Hepatocyte (in vitro differentiated cells): ENCODE data around the gene TOGARAM2. TPM values are rescaled to one million over a fixed set of nuclear protein-coding genes. Genes with fewer than 3 reads are reported as not detected.
A peak's percentile ranks its signal among the peaks of the same experiment; 100 is the strongest.

Experiments used
- DNase-seq: peaks from one replicate; pipeline ENCODE4 v3.0.0-alpha.2; 2016; ENCODE audit warnings: low spot score
- H2AFZ ChIP-seq: fragments of 200-600 bp; sonication (generic); 2 replicates; pipeline ENCODE4 v1.6.0; 2016; ENCODE audit warnings: antibody characterized with exemption, mild to moderate bottlenecking
- H3K27ac ChIP-seq: fragments of 200-600 bp; sonication (generic); 2 replicates; pipeline ENCODE4 v1.5.1; 2016; ENCODE audit warnings: mild to moderate bottlenecking
- H3K27me3 ChIP-seq: fragments of 200-600 bp; sonication (generic); 2 replicates; pipeline ENCODE4 v1.6.1; 2016
- H3K36me3 ChIP-seq: fragments of 200-600 bp; sonication (generic); replicated peaks from 2 replicates; pipeline ENCODE4 v1.5.1; 2016; ENCODE audit warnings: low read depth; ENCODE audit not compliant: insufficient read depth
- H3K4me1 ChIP-seq: fragments of 200-600 bp; sonication (generic); 2 replicates; pipeline ENCODE4 v1.5.1; 2016; ENCODE audit warnings: mild to moderate bottlenecking, moderate library complexity; ENCODE audit not compliant: insufficient read depth
- H3K4me2 ChIP-seq: fragments of 200-600 bp; sonication (generic); 2 replicates; pipeline ENCODE4 v1.6.0; 2016
- H3K4me3 ChIP-seq: fragments of 200-600 bp; sonication (generic); 2 replicates; pipeline ENCODE4 v1.5.1; 2016; ENCODE audit warnings: mild to moderate bottlenecking
- H3K79me2 ChIP-seq: fragments of 200-600 bp; sonication (generic); 2 replicates; pipeline ENCODE4 v1.6.0; 2017; ENCODE audit warnings: mild to moderate bottlenecking
- H3K9me2 ChIP-seq: fragments of 200-600 bp; sonication (generic); replicated peaks from 2 replicates; pipeline ENCODE4 v1.6.0; 2017; ENCODE audit warnings: mild to moderate bottlenecking; ENCODE audit not compliant: insufficient read depth
- H3K9me3 ChIP-seq: fragments of 200-600 bp; sonication (generic); 2 replicates; pipeline ENCODE4 v1.5.1; 2016; ENCODE audit warnings: low read depth, mild to moderate bottlenecking
- H4K20me1 ChIP-seq: fragments of 200-600 bp; sonication (generic); 2 replicates; pipeline ENCODE4 v1.6.0; 2016; ENCODE audit warnings: mild to moderate bottlenecking; ENCODE audit not compliant: insufficient read depth, poor library complexity, severe bottlenecking
- EZH2 ChIP-seq: fragments of 200-600 bp; sonication (generic); IDR thresholded peaks from 2 replicates; pipeline ENCODE4 v1.6.1; 2016; ENCODE audit warnings: antibody characterized with exemption, mild to moderate bottlenecking, borderline replicate concordance
- EZH2phosphoT487 ChIP-seq: fragments of 200-600 bp; sonication (generic); IDR thresholded peaks from one replicate; pipeline ENCODE4 v1.6.1; 2018; ENCODE audit warnings: antibody characterized with exemption, mild to moderate bottlenecking, low read depth, moderate library complexity; ENCODE audit not compliant: unreplicated experiment, severe bottlenecking
- WGBS: methylation state at CpG from one replicate; pipeline ENCODE4 v1.1.6; 2016; ENCODE audit warnings: low lambda C conversion rate; ENCODE audit errors: missing lambda C conversion rate; 5-methylcytosine and 5-hydroxymethylcytosine counted together
- polyA plus RNA-seq: library from polyadenylated mRNA; unstranded; fragments of >200 nt; fragmentation: Nextera tagmentation; extraction: Ambion mirVana; gene quantifications from 2 replicates; pipeline ENCODE4 v1.2.1, GENCODE V29; 2016
- total RNA-seq: library from RNA; depleted of rRNA; stranded (reverse); fragments of >200 nt; gene quantifications from 2 replicates; pipeline ENCODE4 v1.2.3, GENCODE V29; 2014
- TF ChIP-seq, protein P1 (sequence below): fragments of 200-600 bp; sonication (generic); IDR thresholded peaks from 2 replicates; pipeline ENCODE4 v1.5.1; 2016; ENCODE audit warnings: antibody characterized with exemption, mild to moderate bottlenecking; ENCODE audit not compliant: poor library complexity

Gene TOGARAM2
- total and polyA plus RNA-seq, 2 experiments from 2014 or later, result 0.47 to 1.3 TPM

DNA sequence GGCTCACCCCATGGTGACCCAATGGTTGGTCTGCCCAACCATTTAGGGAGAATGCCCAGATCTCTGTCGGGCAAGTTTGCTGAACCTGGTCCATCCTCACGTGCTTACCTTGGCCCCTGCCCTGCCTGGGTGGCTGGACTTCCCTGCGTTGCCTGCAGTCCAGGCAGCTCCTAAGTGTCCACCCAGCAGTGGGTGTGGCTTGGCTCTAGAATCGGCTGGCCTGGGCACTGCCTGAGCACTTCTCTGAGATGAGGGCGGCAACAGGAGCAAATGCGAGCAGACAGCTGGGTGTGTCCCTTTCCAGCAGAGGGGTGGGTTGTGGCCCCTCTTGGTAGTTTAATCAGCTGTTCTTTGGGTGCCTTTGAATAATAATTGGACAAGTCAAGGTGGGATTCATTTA, 82.0 kb downstream of the TOGARAM2 start:
- H3K9me2 ChIP-seq, result no peaks in the 10 kb centered on the region
- no peaks in the 10 kb centered on the region for H3K36me3 ChIP-seq
- H3K27ac ChIP-seq, result no peak overlapping the region
- H3K79me2 ChIP-seq, result no peaks in the 10 kb centered on the region
- 88% methylated on average over 6 of the region's 6 CpGs for WGBS
- H3K4me3 ChIP-seq, result no peak overlapping the region
- H2AFZ ChIP-seq, result no peak overlapping the region
- H4K20me1 ChIP-seq, result no peaks in the 10 kb centered on the region
- no peaks in the 10 kb centered on the region for H3K9me3 ChIP-seq
- TF ChIP-seq EZH2 (no peak), EZH2phosphoT487 (no peak)
- TF ChIP-seq, protein P1, sequence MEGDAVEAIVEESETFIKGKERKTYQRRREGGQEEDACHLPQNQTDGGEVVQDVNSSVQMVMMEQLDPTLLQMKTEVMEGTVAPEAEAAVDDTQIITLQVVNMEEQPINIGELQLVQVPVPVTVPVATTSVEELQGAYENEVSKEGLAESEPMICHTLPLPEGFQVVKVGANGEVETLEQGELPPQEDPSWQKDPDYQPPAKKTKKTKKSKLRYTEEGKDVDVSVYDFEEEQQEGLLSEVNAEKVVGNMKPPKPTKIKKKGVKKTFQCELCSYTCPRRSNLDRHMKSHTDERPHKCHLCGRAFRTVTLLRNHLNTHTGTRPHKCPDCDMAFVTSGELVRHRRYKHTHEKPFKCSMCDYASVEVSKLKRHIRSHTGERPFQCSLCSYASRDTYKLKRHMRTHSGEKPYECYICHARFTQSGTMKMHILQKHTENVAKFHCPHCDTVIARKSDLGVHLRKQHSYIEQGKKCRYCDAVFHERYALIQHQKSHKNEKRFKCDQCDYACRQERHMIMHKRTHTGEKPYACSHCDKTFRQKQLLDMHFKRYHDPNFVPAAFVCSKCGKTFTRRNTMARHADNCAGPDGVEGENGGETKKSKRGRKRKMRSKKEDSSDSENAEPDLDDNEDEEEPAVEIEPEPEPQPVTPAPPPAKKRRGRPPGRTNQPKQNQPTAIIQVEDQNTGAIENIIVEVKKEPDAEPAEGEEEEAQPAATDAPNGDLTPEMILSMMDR, result no peak
- peak overlapping the region; percentile 40 for H3K4me2 ChIP-seq
- peaks cover 28% of the 10 kb centered on the region for H3K4me1 ChIP-seq
- no peaks in the 10 kb centered on the region for H3K27me3 ChIP-seq
- DNase-seq, result no peak

DNA sequence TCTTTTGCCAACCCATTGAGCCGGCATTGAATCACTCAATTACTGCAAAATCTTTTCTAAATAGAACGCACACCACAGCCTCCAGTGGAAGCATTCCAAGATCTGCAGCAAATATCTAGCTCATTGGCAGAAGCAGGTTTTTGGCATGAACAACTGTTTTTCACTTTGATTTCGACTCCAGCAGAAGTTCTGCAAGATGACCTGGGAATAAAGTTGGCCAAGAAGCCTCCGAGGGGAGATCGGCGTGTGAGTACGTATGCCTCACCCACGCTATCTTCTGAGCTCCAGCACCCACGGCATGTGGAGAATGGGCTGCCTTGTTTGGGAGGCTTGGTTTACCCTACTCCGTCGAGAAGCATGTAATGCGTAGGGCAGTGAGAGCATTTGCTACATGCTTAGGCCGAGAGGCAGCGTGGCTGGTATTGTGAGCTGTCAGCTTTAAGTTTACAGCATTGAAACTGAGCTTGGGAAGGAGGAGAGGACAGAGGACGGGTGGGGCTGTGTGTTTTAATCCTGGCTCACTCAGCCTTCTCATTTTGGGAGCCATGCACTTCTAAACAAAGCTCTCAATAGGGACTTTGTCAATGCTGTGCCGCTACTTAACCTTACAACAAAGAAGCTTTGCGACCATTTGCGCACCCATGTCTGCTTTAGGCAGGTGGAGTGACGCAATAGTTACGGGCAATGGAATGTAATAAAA, 82.7 kb downstream of the TOGARAM2 start:
- H3K27ac ChIP-seq, result peak overlapping the region; percentile 5
- H3K4me2 ChIP-seq, result peak overlapping the region; percentile 40
- H3K9me3 ChIP-seq, result no peaks in the 10 kb centered on the region
- no peaks in the 10 kb centered on the region for H3K27me3 ChIP-seq
- no peaks in the 10 kb centered on the region for H4K20me1 ChIP-seq
- WGBS, result 75% methylated on average over 20 of the region's 20 CpGs
- H3K9me2 ChIP-seq, result no peaks in the 10 kb centered on the region
- TF ChIP-seq, protein P1, result no peak
- TF ChIP-seq EZH2phosphoT487, result no peak
- no peak for DNase-seq
- H2AFZ ChIP-seq, result no peak overlapping the region
- no peaks in the 10 kb centered on the region for H3K79me2 ChIP-seq
- H3K36me3 ChIP-seq, result no peaks in the 10 kb centered on the region
- peaks cover 28% of the 10 kb centered on the region for H3K4me1 ChIP-seq
- H3K4me3 ChIP-seq, result no peak overlapping the region

DNA sequence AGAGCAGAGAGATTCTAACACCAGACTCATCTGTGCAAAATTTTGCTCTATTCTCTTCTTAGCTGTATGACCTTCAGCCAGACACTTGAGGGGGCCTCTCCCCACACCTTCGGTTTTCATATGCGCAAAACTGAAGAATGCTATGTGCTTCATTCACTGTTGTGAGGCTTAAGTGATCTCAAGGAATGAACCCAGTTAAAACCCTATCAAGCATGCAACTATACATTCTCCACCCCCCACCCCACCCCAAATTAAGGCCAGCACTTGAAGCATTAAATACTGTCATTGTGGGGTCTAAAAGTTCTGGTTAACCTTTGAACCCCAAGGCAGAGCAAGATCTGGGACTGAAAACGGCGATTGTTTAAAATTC, 83.2 kb downstream of the TOGARAM2 start:
- no peak overlapping the region for H2AFZ ChIP-seq
- peak overlapping the region; percentile 5 for H3K27ac ChIP-seq
- peaks cover 28% of the 10 kb centered on the region for H3K4me1 ChIP-seq
- no peaks in the 10 kb centered on the region for H3K36me3 ChIP-seq
- no peak overlapping the region for H3K4me3 ChIP-seq
- WGBS, result 67% methylated on average over 4 of the region's 4 CpGs
- no peaks in the 10 kb centered on the region for H3K79me2 ChIP-seq
- H3K4me2 ChIP-seq, result peak overlapping the region; percentile 40
- no peak for TF ChIP-seq EZH2
- TF ChIP-seq, protein P1, result no peak
- TF ChIP-seq EZH2phosphoT487, result no peak
- H3K27me3 ChIP-seq, result no peaks in the 10 kb centered on the region
- H4K20me1 ChIP-seq, result no peaks in the 10 kb centered on the region
- no peaks in the 10 kb centered on the region for H3K9me2 ChIP-seq
- no peak for DNase-seq
- no peaks in the 10 kb centered on the region for H3K9me3 ChIP-seq

DNA sequence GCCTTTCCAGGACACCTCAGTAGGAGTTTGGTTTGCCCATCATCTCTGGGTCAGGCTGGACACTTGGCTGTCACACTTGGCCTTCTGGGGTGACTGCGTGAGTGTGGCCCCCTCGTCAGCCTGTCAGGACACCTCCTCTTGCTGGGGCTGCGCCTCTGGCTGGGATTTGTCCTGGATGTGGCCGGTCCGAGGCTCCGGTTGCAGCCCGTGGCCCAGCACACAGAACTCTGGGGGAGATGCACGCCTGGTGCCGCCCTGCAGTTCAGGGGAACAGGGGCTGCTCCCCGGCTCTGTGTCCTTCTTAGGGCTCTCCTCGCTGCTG, 83.6 kb downstream of the TOGARAM2 start:
- Histone ChIP-seq H3K36me3 (no peaks in the 10 kb centered on the region), H3K4me2 (no peak overlapping the region), H3K4me3 (no peak overlapping the region), H3K9me2 (no peaks in the 10 kb centered on the region), H3K9me3 (no peaks in the 10 kb centered on the region), H3K4me1 (peaks cover 28% of the 10 kb centered on the region), H2AFZ (no peak overlapping the region), H3K79me2 (no peaks in the 10 kb centered on the region), H4K20me1 (no peaks in the 10 kb centered on the region), H3K27ac (no peak overlapping the region), H3K27me3 (no peaks in the 10 kb centered on the region)
- DNase-seq, result no peak
- TF ChIP-seq, protein P1, result no peak
- TF ChIP-seq EZH2 (no peak), EZH2phosphoT487 (no peak)
- WGBS, result 93% methylated on average over 11 of the region's 11 CpGs
